HepG2 (cell line): ENCODE measurements around the gene POU2F2. TPM values are rescaled to one million over a fixed set of nuclear protein-coding genes. Genes with fewer than 3 reads are reported as not detected.

Experiments used
- ATAC-seq: fragments of 200-7000 bp; cut with Tn5 transposase; 3 replicates; pipeline ENCODE4 v1.9.1; 2020; ENCODE audit warnings: mild to moderate bottlenecking, moderate library complexity
- BruUV-seq: library from RNA; stranded (reverse); fragments of 400-500 nt; replicated peaks from 2 replicates; lab custom pipeline; 2021; lab: Mats Ljungman, UMichigan
- CTCF ChIA-PET: fragments of 300-600 bp; formaldehyde crosslinking; extraction: SDS; loops from one replicate; lab custom pipeline; 2021; ENCODE audit warnings: low total read pairs, inconsistent platforms, low intra/inter-chr PET ratio; lab: Yijun Ruan, JAX
- POLR2A ChIA-PET: fragments of 350-600 bp; sonication (Branson Sonifier 250); formaldehyde crosslinking; loops from one replicate; lab custom pipeline; 2020; ENCODE audit warnings: antibody characterized with exemption, inconsistent platforms; lab: Yijun Ruan, JAX
- DNase-seq: peaks from one replicate; pipeline ENCODE4 v3.0.0-alpha.2; 2015; ENCODE audit warnings: low spot score
- FAIRE-seq: peaks from 3 replicates; lab custom pipeline; 2011; peaks lifted over from hg19 to GRCh38; lab: Jason Lieb, UNC
- H2AFZ ChIP-seq: one replicate; pipeline ENCODE4 v1.6.1; 2011; ENCODE audit warnings: low read length, inconsistent platforms
- H3K27ac ChIP-seq: fragments of 300-600 bp; 3 replicates; pipeline ENCODE4 v1.8.0; 2011; ENCODE audit warnings: mixed run types, mild to moderate bottlenecking, mixed read lengths, low read length, inconsistent platforms; ENCODE audit not compliant: insufficient read depth; ENCODE audit errors: extremely low read length
- H3K27me3 ChIP-seq, 2 experiments: fragments of 200-600 bp in 1 of 2; 2 replicates in 1 of 2; 3 replicates in 1 of 2; pipeline versions ENCODE4 v1.6.0 to v1.8.0; 2011; ENCODE audit warnings: low read length in 2 of 2, mild to moderate bottlenecking in 2 of 2, moderate library complexity in 2 of 2, inconsistent platforms in 1 of 2; ENCODE audit not compliant: insufficient read depth in 2 of 2, control insufficient read depth in 1 of 2
- H3K36me3 ChIP-seq, 2 experiments: fragments of 200-600 bp in 1 of 2; replicated peaks in 1 of 2; 2 replicates in 1 of 2; 3 replicates in 1 of 2; pipeline versions ENCODE4 v1.5.1 to v1.8.0; 2011; ENCODE audit warnings: low read length in 2 of 2, inconsistent platforms in 1 of 2; ENCODE audit not compliant: insufficient read depth in 2 of 2, control insufficient read depth in 1 of 2
- H3K4me1 ChIP-seq: 2 replicates; pipeline ENCODE4 v1.5.1; 2012; ENCODE audit warnings: low read length, inconsistent platforms; ENCODE audit not compliant: insufficient read depth
- H3K4me2 ChIP-seq: 2 replicates; pipeline ENCODE4 v1.6.0; 2011; ENCODE audit warnings: low read depth, low read length, inconsistent platforms
- H3K4me3 ChIP-seq, 3 experiments: fragments of 200-600 bp in 1 of 3; sonication (generic), shearing (Covaris generic) in 1 of 3; replicated peaks in 1 of 3; 2 replicates each; pipeline ENCODE4 v1.5.1; 2011 to 2016; ENCODE audit warnings: low read length in 3 of 3, inconsistent platforms in 2 of 3, low read depth in 2 of 3, mild to moderate bottlenecking in 2 of 3, control low read depth in 1 of 3, mixed read lengths in 1 of 3; ENCODE audit not compliant: insufficient read depth in 1 of 3
- H3K79me2 ChIP-seq: one replicate; pipeline ENCODE4 v1.6.1; 2011; ENCODE audit warnings: low read length, inconsistent platforms; ENCODE audit not compliant: insufficient read depth
- H3K9ac ChIP-seq: 2 replicates; pipeline ENCODE4 v1.6.0; 2011; ENCODE audit warnings: mild to moderate bottlenecking, low read depth, low read length, inconsistent platforms; ENCODE audit not compliant: insufficient read depth
- H3K9me3 ChIP-seq: 2 replicates; pipeline ENCODE4 v1.5.1; 2012; ENCODE audit warnings: mild to moderate bottlenecking, low read length
- H4K20me1 ChIP-seq: 2 replicates; pipeline ENCODE4 v1.6.0; 2011; ENCODE audit warnings: inconsistent platforms, mild to moderate bottlenecking, low read length, moderate library complexity; ENCODE audit not compliant: insufficient read depth
- DNMT3B ChIP-seq: conservative IDR thresholded peaks from 2 replicates; pipeline ENCODE4 v1.6.1; 2016; ENCODE audit warnings: missing biosample characterization, control low read depth
- RFX1 ChIP-seq: fragments of 450-650 bp; IDR thresholded peaks from 2 replicates; pipeline ENCODE4 v1.6.1; 2017
- RFX5 ChIP-seq: IDR thresholded peaks from 2 replicates; pipeline ENCODE4 v1.6.1; 2011; ENCODE audit warnings: low read depth, low read length, improper control_type of control experiment
- SRY ChIP-seq: sonication (generic); formaldehyde crosslinking; IDR thresholded peaks from 2 replicates; pipeline ENCODE4 v1.8.0; 2022; ENCODE audit warnings: mild to moderate bottlenecking, missing genetic modification reagents
- whole genome bisulfite sequencing: methylation state at CpG from one replicate; pipeline ENCODE4 v1.1.6; 2017; ENCODE audit warnings: low lambda C conversion rate; 5-methylcytosine and 5-hydroxymethylcytosine counted together
- in situ Hi-C: cut with HindIII; loops from 2 replicates; pipeline ENCODE4 v1.10.0; 2017; ENCODE audit warnings: low pct_unique_long_range_greater_than_20kb; ENCODE audit not compliant: extremely low pct_ligation_motif_present
- intact Hi-C: fragments of 100-400 bp; cut with micrococcal nuclease; formaldehyde crosslinking; loops from one replicate; pipeline ENCODE4 v1.10.0; 2022; ENCODE audit not compliant: unreplicated experiment
- polyA plus RNA-seq, 8 experiments: library from polyadenylated mRNA; depleted of rRNA in 3 of 8; stranded (reverse) in 7 of 8; unstranded in 1 of 8; fragments of >200 nt; fragmentation: Illumina TruSeq in 4 of 8; extraction: Trizol in 4 of 8; gene quantifications; 2 replicates each; pipeline versions ENCODE4 v1.2.1 to v1.2.3, GENCODE V29; 2011 to 2016; ENCODE audit warnings: low read depth in 4 of 8, missing spikeins in 1 of 8, mixed read lengths in 1 of 8; ENCODE audit not compliant: insufficient read depth in 1 of 8
- total RNA-seq, 5 experiments: library from RNA; depleted of rRNA; stranded (reverse); fragments of >200 nt; fragmentation: Illumina TruSeq; extraction: Trizol; gene quantifications; 2 replicates each; pipeline ENCODE4 v1.2.3, GENCODE V29; 2016; ENCODE audit warnings: low read depth in 1 of 5

Gene POU2F2
- total and polyA plus RNA-seq, 2 of the 13 experiments (the other 11 are each of a cell fraction or from before 2014, with no cell fraction given): 0.09 to 0.17 TPM

GRCh38 chr19:42067315-42067888, 64.8 kb downstream of the POU2F2 start:
- BruUV-seq: no TSS peak
- intact Hi-C loops: no loop called here
- ATAC-seq (no peak), FAIRE-seq (no peak), DNase-seq (no peak)
- Histone ChIP-seq H3K4me1 (no peaks in the 10 kb centered on the region), H3K79me2 (no peaks in the 10 kb centered on the region), H3K27me3 (peaks cover 16 to 55% of the 10 kb centered on the region in 2 experiments), H3K27ac (no peak overlapping the region), H3K9ac (no peak overlapping the region), H3K36me3 (no peaks in the 10 kb centered on the region), H4K20me1 (no peaks in the 10 kb centered on the region), H3K9me3 (no peaks in the 10 kb centered on the region), H2AFZ (no peak overlapping the region), H3K4me3 (no peak overlapping the region), H3K4me2 (no peak overlapping the region)
- TF ChIP-seq SRY: no peak
- ChIA-PET CTCF (no interaction called here), POLR2A (no interaction called here)
- WGBS: 5% methylated on average over 6 of the region's 6 CpGs
- in situ Hi-C loops: no loop called here

GRCh38 chr19:42066075-42066754, 66.0 kb downstream of the POU2F2 start:
- BruUV-seq: no TSS peak
- POLR2A ChIA-PET: no interaction called here
- no peak for ATAC-seq

More at GRCh38 chr19:42066075-42066754, 66.0 kb downstream of the POU2F2 start:
- Histone ChIP-seq H3K27ac (no peak overlapping the region), H3K4me2 (no peak overlapping the region), H3K27me3 (peaks cover 16 to 55% of the 10 kb centered on the region in 2 experiments), H3K4me3 (no peak overlapping the region), H3K9ac (no peak overlapping the region)
- in situ Hi-C loops: no loop called here
- no peak for DNase-seq
- no peak for FAIRE-seq
- TF ChIP-seq RFX5 (peak; percentile 92), RFX1 (peak; percentile 16; the same call in 1 of the 2 replicates), DNMT3B (no peak)
- TF ChIP-seq, all 625 proteins: peak for 2
- no peaks in the 10 kb centered on the region for H3K9me3 ChIP-seq
- intact Hi-C loops: no loop called here
- CTCF ChIA-PET: no interaction called here
- no peaks in the 10 kb centered on the region for H4K20me1 ChIP-seq
- WGBS: 8% methylated on average over 7 of the region's 9 CpGs
- H3K79me2 ChIP-seq: no peaks in the 10 kb centered on the region
- no peaks in the 10 kb centered on the region for H3K4me1 ChIP-seq
- H3K36me3 ChIP-seq: no peaks in the 10 kb centered on the region
- no peak overlapping the region for H2AFZ ChIP-seq
